ENCODE measurements around the gene THAP7. TPM values are rescaled to one million over a fixed set of nuclear protein-coding genes. Genes with fewer than 3 reads are reported as not detected.

The THAP7 gene
- total and polyA plus RNA-seq, 9 of the 15 experiments (the other 6 are each of a cell fraction or from before 2014, with no cell fraction given), result 7.9 to 263 (median 84.1) TPM

DNA sequence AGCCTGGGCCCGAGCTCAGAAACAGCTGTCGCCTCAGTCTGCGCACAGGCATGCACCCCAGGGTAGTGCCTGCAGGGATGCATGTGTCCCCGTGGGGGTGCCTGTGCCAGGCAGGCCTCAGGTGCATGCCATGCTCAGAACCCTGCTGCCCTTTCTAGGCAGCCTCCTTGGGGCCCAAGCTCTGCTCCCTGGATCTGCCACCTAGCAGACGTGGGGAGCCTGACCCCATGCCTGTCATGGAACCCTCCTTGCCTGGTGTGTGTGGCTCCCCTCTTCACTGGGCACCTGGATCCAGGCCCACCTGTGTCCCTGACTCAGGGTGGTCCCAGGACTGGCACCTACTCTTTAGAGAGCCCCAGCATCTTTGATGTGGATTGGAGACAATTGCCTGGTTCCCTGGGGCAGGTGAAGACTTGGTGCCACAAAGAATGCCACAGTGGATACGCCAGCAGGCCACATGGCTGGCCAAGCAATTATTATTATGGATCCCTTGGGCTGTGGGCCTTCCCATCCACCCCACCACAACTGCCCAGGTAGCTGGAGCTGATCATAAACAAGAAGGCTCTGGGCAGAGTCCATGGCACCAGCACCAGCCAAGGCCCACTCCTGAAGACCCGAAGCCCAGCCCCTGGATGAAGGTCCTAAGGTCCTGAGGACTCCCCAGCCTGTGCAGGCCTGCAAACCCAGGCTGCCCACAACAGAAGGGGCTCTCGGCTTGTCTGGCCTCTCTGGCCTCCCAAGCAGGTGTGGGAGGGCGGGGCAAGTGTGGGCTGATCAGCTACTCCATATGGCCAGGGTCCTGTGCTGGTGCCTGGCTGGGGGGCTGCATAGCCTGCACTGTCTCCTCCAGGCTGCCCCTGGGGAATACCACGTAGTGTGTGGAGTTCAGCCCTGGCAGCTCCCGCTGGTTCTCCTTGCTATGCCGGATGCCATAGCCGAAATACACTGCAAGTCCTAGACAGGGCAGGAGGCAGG lies 26.6 kb upstream of the THAP7 start:
- DNase-seq (ENCODE audit: extremely low read depth in 1 of 4, low spot score in 3 of 4) (no peak), ATAC-seq (no peak), FAIRE-seq (no peak)
- intact Hi-C loops (cut with micrococcal nuclease), result no loop called here
- Histone ChIP-seq H2AFZ (ENCODE audit: low read depth, low read length) (no peak overlapping the region), H3K4me2 (ENCODE audit: insufficient read depth, low read length) (no peak overlapping the region), H3K27me3 (ENCODE audit: control insufficient read depth in 2 of 2, insufficient read depth in 2 of 2, low read length in 2 of 2) (peaks cover 45 to 83% of the 10 kb centered on the region in 2 experiments; a peak in 4 of 5 replicates), H3K9me3 (replicated peaks; ENCODE audit: control insufficient read depth, insufficient read depth, low read depth, low read length) (no peaks in the 10 kb centered on the region), H3K4me3 (no peak overlapping the region), H3K79me2 (ENCODE audit: control insufficient read depth, insufficient read depth, low read length) (no peaks in the 10 kb centered on the region), H3K4me1 (replicated peaks in 1 of 2; ENCODE audit: control insufficient read depth in 2 of 2, insufficient read depth in 2 of 2, low read length in 2 of 2) (peaks cover 0 to 61% of the 10 kb centered on the region in 2 experiments; a peak in 4 of 5 replicates), H4K20me1 (replicated peaks; ENCODE audit: control insufficient read depth, insufficient read depth, low read length) (peaks cover 50% of the 10 kb centered on the region), H3K9me1 (ENCODE audit: control insufficient read depth, insufficient read depth, low read length) (peaks cover 4% of the 10 kb centered on the region), H3K27ac (ENCODE audit: extremely low read depth, low read depth, low read length) (no peak overlapping the region), H3K9ac (ENCODE audit: insufficient read depth in 1 of 2, low read depth in 2 of 2, low read length in 2 of 2) (peak overlapping the region in 1 of 2 experiments; percentile 54; a peak in 2 of 4 replicates), H3K36me3 (ENCODE audit: control insufficient read depth, insufficient read depth, low read length) (no peaks in the 10 kb centered on the region)
- no TSS peak for BruUV-seq (replicated peaks)
- WGBS (ENCODE audit: insufficient coverage, low coverage, missing lambda C conversion rate), result 8% methylated on average over 13 of the region's 13 CpGs
- in situ Hi-C loops (cut with MboI), result no loop called here
- POLR2A ChIA-PET, result interaction anchor here (0.6 to 10.2 kb wide), 10 partner anchors 10 to 1990 kb away, joined by 3 to 120 read pairs (median 4); partner anchors contain the start of genes LRRC74B, P2RX6 and THAP7
- CTCF ChIA-PET (ENCODE audit: low intra/inter-chr PET ratio), result no interaction called here
- TF ChIP-seq THAP7 (CRISPR knock-in tag; IDR thresholded peaks at IDR 0.05) (0 out of 2 replicates have a peak, but pooled peaks have one; percentile 46), ZBED1 (IDR thresholded peaks at IDR 0.05) (no peak), MYNN (IDR thresholded peaks at IDR 0.05) (no peak), MYNN (CRISPR knock-in tag; IDR thresholded peaks at IDR 0.05) (no peak), PRMT5 (CRISPR knock-in tag; IDR thresholded peaks at IDR 0.05) (0 out of 2 replicates have a peak, but pooled peaks have one; percentile 22), CBX8 (IDR thresholded peaks at IDR 0.05; ENCODE audit: borderline replicate concordance, extremely low read depth, low read depth, low read length, poor library complexity, severe bottlenecking) (no peak), MBD2 (IDR thresholded peaks at IDR 0.05; ENCODE audit: borderline replicate concordance, low read depth) (no peak), MED1 (CRISPR knock-in tag; IDR thresholded peaks at IDR 0.05; ENCODE audit: borderline replicate concordance) (no peak), ZNF347 (CRISPR knock-in tag; IDR thresholded peaks at IDR 0.05; ENCODE audit: low read depth) (no peak), SRSF3 (IDR thresholded peaks at IDR 0.05; ENCODE audit: insufficient read depth, low read length) (0 out of 2 replicates have a peak, but pooled peaks have one; percentile 20), MBD1 (CRISPR knock-in tag; IDR thresholded peaks at IDR 0.05) (no peak)
- TF ChIP-seq, protein P1, sequence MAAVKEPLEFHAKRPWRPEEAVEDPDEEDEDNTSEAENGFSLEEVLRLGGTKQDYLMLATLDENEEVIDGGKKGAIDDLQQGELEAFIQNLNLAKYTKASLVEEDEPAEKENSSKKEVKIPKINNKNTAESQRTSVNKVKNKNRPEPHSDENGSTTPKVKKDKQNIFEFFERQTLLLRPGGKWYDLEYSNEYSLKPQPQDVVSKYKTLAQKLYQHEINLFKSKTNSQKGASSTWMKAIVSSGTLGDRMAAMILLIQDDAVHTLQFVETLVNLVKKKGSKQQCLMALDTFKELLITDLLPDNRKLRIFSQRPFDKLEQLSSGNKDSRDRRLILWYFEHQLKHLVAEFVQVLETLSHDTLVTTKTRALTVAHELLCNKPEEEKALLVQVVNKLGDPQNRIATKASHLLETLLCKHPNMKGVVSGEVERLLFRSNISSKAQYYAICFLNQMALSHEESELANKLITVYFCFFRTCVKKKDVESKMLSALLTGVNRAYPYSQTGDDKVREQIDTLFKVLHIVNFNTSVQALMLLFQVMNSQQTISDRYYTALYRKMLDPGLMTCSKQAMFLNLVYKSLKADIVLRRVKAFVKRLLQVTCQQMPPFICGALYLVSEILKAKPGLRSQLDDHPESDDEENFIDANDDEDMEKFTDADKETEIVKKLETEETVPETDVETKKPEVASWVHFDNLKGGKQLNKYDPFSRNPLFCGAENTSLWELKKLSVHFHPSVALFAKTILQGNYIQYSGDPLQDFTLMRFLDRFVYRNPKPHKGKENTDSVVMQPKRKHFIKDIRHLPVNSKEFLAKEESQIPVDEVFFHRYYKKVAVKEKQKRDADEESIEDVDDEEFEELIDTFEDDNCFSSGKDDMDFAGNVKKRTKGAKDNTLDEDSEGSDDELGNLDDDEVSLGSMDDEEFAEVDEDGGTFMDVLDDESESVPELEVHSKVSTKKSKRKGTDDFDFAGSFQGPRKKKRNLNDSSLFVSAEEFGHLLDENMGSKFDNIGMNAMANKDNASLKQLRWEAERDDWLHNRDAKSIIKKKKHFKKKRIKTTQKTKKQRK (IDR thresholded peaks at IDR 0.05; ENCODE audit: borderline replicate concordance, low read depth, low read length), result no peak
- TF ChIP-seq, protein P2, sequence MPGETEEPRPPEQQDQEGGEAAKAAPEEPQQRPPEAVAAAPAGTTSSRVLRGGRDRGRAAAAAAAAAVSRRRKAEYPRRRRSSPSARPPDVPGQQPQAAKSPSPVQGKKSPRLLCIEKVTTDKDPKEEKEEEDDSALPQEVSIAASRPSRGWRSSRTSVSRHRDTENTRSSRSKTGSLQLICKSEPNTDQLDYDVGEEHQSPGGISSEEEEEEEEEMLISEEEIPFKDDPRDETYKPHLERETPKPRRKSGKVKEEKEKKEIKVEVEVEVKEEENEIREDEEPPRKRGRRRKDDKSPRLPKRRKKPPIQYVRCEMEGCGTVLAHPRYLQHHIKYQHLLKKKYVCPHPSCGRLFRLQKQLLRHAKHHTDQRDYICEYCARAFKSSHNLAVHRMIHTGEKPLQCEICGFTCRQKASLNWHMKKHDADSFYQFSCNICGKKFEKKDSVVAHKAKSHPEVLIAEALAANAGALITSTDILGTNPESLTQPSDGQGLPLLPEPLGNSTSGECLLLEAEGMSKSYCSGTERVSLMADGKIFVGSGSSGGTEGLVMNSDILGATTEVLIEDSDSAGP (CRISPR knock-in tag; IDR thresholded peaks at IDR 0.05), result peak; percentile 61
